Measurements from ENCODE around the gene CHMP1A.

GRCh38 chr16:89600427-89600826 lies 57.1 kb downstream of the CHMP1A start:
- no peak for TF ChIP-seq SIN3A (IDR thresholded peaks at IDR 0.05; ENCODE audit: borderline replicate concordance, insufficient read depth, low read length)
- TF ChIP-seq REST (IDR thresholded peaks at IDR 0.05; ENCODE audit: insufficient read depth in 1 of 2, low read depth in 2 of 2, low read length in 2 of 2) = no peak
- TF ChIP-seq POLR2AphosphoS5 (IDR thresholded peaks at IDR 0.05; ENCODE audit: low read depth, low read length) = no peak
- TF ChIP-seq FOXP2 (optimal IDR thresholded peaks at IDR 0.05; ENCODE audit: borderline replicate concordance, extremely low read depth, extremely low read length, insufficient read depth) = no peak

All from PFSK-1 (cell line).